WTC11 (cell line): ENCODE measurements around the gene GALNT16. TPM values are rescaled to one million over a fixed set of nuclear protein-coding genes. Genes with fewer than 3 reads are reported as not detected.

Experiments used
- ATAC-seq: fragments of 200-7000 bp; cut with Tn5 transposase; 2 replicates; pipeline ENCODE4 v1.10.0; 2021; ENCODE audit warnings: mild to moderate bottlenecking, moderate library complexity
- CTCF ChIA-PET: fragments of 300-600 bp; sonication (Branson Sonifier 250); formaldehyde crosslinking; loops from one replicate; lab custom pipeline; 2021; ENCODE audit warnings: antibody characterized with exemption; lab: Charles Lee
- POLR2A ChIA-PET: fragments of 350-600 bp; sonication (Branson Sonifier 250); formaldehyde crosslinking; loops from one replicate; lab custom pipeline; 2021; ENCODE audit warnings: antibody characterized with exemption; lab: Charles Lee
- DNase-seq: peaks from one replicate; pipeline ENCODE4 v3.0.0; 2021; ENCODE audit warnings: low spot score
- H3K27ac Mint-ChIP-seq: 2 replicates; pipeline ENCODE4 v1.8.0; 2021; ENCODE audit warnings: mixed read lengths
- H3K27me3 Mint-ChIP-seq: 2 replicates; pipeline ENCODE4 v1.8.0; 2021; ENCODE audit warnings: low read depth, mild to moderate bottlenecking, moderate library complexity, mixed read lengths
- H3K36me3 Mint-ChIP-seq: 2 replicates; pipeline ENCODE4 v1.8.0; 2021; ENCODE audit warnings: mixed read lengths
- H3K4me1 Mint-ChIP-seq: 2 replicates; pipeline ENCODE4 v1.8.0; 2022; ENCODE audit warnings: mixed read lengths
- H3K4me3 Mint-ChIP-seq: 2 replicates; pipeline ENCODE4 v1.8.0; 2021; ENCODE audit warnings: mild to moderate bottlenecking, moderate library complexity, mixed read lengths
- H3K9me3 Mint-ChIP-seq: 2 replicates; pipeline ENCODE4 v1.8.0; 2021; ENCODE audit warnings: mixed read lengths
- ETV6 ChIP-seq: sonication (generic); formaldehyde crosslinking; IDR thresholded peaks from 2 replicates; pipeline ENCODE4 v1.8.1; 2022; ENCODE audit warnings: mild to moderate bottlenecking, missing genetic modification reagents
- FOXP1 ChIP-seq: sonication (generic); formaldehyde crosslinking; IDR thresholded peaks from 2 replicates; pipeline ENCODE4 v1.8.0; 2022; ENCODE audit warnings: missing genetic modification reagents, mild to moderate bottlenecking, moderate library complexity, borderline replicate concordance
- GTF2I ChIP-seq: fragments of 250-450 bp; sonication (Bioruptor Pico); conservative IDR thresholded peaks from 2 replicates; pipeline ENCODE4 v1.4.0; 2021; ENCODE audit warnings: mild to moderate bottlenecking
- IRF1 ChIP-seq: sonication (generic); formaldehyde crosslinking; IDR thresholded peaks from 2 replicates; pipeline ENCODE4 v1.8.0; 2023; ENCODE audit warnings: missing genetic modification reagents
- IRF2 ChIP-seq: sonication (generic); formaldehyde crosslinking; IDR thresholded peaks from 2 replicates; pipeline ENCODE4 v1.8.0; 2022; ENCODE audit warnings: low read depth, missing genetic modification reagents, borderline replicate concordance
- MXD4 ChIP-seq: fragments of 250-450 bp; sonication (Bioruptor Pico); IDR thresholded peaks from 2 replicates; pipeline ENCODE4 v1.8.0; 2021; ENCODE audit warnings: mild to moderate bottlenecking, moderate library complexity, borderline replicate concordance
- MYBL2 ChIP-seq: sonication (generic); formaldehyde crosslinking; IDR thresholded peaks from 2 replicates; pipeline ENCODE4 v1.8.1; 2023; ENCODE audit warnings: mild to moderate bottlenecking, moderate library complexity, missing genetic modification reagents
- NR3C1 ChIP-seq: sonication (generic); formaldehyde crosslinking; conservative IDR thresholded peaks from 2 replicates; pipeline ENCODE4 v1.8.1; 2023; ENCODE audit warnings: low read depth, mild to moderate bottlenecking, missing genetic modification reagents
- SMAD3 ChIP-seq: sonication (generic); formaldehyde crosslinking; IDR thresholded peaks from 2 replicates; pipeline ENCODE4 v1.8.0; 2022; ENCODE audit warnings: missing genetic modification reagents, mild to moderate bottlenecking, borderline replicate concordance
- SMAD4 ChIP-seq: sonication (generic); formaldehyde crosslinking; IDR thresholded peaks from 2 replicates; pipeline ENCODE4 v1.8.0; 2022; ENCODE audit warnings: mild to moderate bottlenecking, missing genetic modification reagents
- TEAD1 ChIP-seq: sonication (generic); formaldehyde crosslinking; IDR thresholded peaks from 2 replicates; pipeline ENCODE4 v1.8.0; 2022; ENCODE audit warnings: mild to moderate bottlenecking, missing genetic modification reagents
- ZNF121 ChIP-seq: sonication (generic); formaldehyde crosslinking; IDR thresholded peaks from 2 replicates; pipeline ENCODE4 v1.8.0; 2023; ENCODE audit warnings: missing genetic modification reagents
- ZNF219 ChIP-seq: sonication (generic); formaldehyde crosslinking; IDR thresholded peaks from 2 replicates; pipeline ENCODE4 v1.8.0; 2023; ENCODE audit warnings: missing genetic modification reagents, mild to moderate bottlenecking, borderline replicate concordance
- ZNF232 ChIP-seq: sonication (generic); formaldehyde crosslinking; IDR thresholded peaks from 2 replicates; pipeline ENCODE4 v1.8.0; 2022; ENCODE audit warnings: mild to moderate bottlenecking, missing genetic modification reagents
- ZNF317 ChIP-seq: sonication (generic); formaldehyde crosslinking; IDR thresholded peaks from 2 replicates; pipeline ENCODE4 v1.8.1; 2023; ENCODE audit warnings: low read depth, mild to moderate bottlenecking, moderate library complexity, missing genetic modification reagents, borderline replicate concordance
- total RNA-seq: library from RNA; stranded (reverse); gene quantifications from 3 replicates; pipeline ENCODE4 v1.2.3, GENCODE V29; 2021
- TF ChIP-seq, protein P1 (sequence below): sonication (generic); formaldehyde crosslinking; IDR thresholded peaks from 2 replicates; pipeline ENCODE4 v1.8.0; 2023; ENCODE audit warnings: mild to moderate bottlenecking, missing genetic modification reagents
- TF ChIP-seq, protein P2 (sequence below): sonication (generic); formaldehyde crosslinking; IDR thresholded peaks from 2 replicates; pipeline ENCODE4 v1.8.0; 2023; ENCODE audit warnings: missing genetic modification reagents, mild to moderate bottlenecking, borderline replicate concordance
- TF ChIP-seq, protein P3 (sequence below): fragments of 250-450 bp; sonication (Bioruptor Pico); IDR thresholded peaks from 2 replicates; pipeline ENCODE4 v1.9.0; 2021; ENCODE audit warnings: mild to moderate bottlenecking
- TF ChIP-seq, protein P4 (sequence below): sonication (generic); formaldehyde crosslinking; IDR thresholded peaks from 2 replicates; pipeline ENCODE4 v1.8.1; 2022; ENCODE audit warnings: missing genetic modification reagents, borderline replicate concordance
- TF ChIP-seq, protein P5 (sequence below): sonication (generic); formaldehyde crosslinking; IDR thresholded peaks from 2 replicates; pipeline ENCODE4 v1.8.1; 2022; ENCODE audit warnings: mild to moderate bottlenecking, missing genetic modification reagents, moderate library complexity, borderline replicate concordance
- TF ChIP-seq, protein P6 (sequence below): fragments of 200-600 bp; IDR thresholded peaks from 2 replicates; pipeline ENCODE4 v1.8.0; 2022; ENCODE audit warnings: antibody characterized with exemption

GALNT16 gene
- total RNA-seq, 1 experiment from 2014 or later, result 4.5 TPM

DNA sequence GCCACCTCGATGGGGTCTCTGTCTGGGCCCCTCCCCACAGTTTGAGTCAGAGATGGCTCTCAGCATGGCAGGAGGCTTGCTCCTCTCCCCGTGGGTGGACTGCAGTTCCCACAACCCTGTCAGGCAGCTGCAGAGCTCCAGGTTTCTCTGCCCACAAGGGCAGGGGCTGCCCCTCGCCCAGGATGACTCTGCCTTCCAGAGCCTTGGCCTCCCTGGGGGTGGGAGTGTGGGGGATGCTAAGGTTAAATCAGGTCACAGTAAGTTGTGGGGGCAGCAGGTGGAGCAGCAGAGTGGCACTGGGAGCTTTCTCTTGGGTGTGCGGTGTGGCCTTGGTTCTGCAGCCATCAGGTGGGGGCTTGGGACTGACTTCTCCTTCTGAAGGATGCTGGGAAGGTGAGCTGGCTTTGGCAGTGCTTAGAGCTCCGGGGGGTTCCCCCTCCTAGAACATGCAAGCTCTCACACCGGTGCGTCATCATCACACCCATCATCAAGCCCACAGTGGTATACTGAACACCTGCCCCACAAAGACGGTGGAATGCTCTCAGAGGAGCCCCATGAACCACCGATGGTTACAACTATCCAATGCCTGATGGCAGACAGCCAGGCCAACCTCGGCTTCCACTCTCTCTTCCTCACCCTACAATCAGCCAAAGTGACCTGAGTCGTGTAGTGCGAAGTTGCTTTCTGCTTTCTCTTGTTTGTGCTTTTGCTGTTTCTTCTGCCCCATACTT is 98.4 kb downstream of the GALNT16 start:
- ATAC-seq (no peak), DNase-seq (no peak)
- Mint-ChIP-seq H3K36me3 (no peaks in the 10 kb centered on the region), H3K4me1 (no peaks in the 10 kb centered on the region), H3K27me3 (no peaks in the 10 kb centered on the region), H3K4me3 (no peak overlapping the region), H3K27ac (no peak overlapping the region), H3K9me3 (no peaks in the 10 kb centered on the region)
- TF ChIP-seq IRF1 (no peak), ZNF219 (no peak), MYBL2 (CRISPR knock-in tag) (no peak), NR3C1 (CRISPR knock-in tag) (no peak), SMAD4 (CRISPR knock-in tag) (no peak), TEAD1 (CRISPR knock-in tag) (no peak)
- TF ChIP-seq, protein P1, sequence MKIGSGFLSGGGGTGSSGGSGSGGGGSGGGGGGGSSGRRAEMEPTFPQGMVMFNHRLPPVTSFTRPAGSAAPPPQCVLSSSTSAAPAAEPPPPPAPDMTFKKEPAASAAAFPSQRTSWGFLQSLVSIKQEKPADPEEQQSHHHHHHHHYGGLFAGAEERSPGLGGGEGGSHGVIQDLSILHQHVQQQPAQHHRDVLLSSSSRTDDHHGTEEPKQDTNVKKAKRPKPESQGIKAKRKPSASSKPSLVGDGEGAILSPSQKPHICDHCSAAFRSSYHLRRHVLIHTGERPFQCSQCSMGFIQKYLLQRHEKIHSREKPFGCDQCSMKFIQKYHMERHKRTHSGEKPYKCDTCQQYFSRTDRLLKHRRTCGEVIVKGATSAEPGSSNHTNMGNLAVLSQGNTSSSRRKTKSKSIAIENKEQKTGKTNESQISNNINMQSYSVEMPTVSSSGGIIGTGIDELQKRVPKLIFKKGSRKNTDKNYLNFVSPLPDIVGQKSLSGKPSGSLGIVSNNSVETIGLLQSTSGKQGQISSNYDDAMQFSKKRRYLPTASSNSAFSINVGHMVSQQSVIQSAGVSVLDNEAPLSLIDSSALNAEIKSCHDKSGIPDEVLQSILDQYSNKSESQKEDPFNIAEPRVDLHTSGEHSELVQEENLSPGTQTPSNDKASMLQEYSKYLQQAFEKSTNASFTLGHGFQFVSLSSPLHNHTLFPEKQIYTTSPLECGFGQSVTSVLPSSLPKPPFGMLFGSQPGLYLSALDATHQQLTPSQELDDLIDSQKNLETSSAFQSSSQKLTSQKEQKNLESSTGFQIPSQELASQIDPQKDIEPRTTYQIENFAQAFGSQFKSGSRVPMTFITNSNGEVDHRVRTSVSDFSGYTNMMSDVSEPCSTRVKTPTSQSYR (CRISPR knock-in tag), result no peak
- TF ChIP-seq, protein P2, sequence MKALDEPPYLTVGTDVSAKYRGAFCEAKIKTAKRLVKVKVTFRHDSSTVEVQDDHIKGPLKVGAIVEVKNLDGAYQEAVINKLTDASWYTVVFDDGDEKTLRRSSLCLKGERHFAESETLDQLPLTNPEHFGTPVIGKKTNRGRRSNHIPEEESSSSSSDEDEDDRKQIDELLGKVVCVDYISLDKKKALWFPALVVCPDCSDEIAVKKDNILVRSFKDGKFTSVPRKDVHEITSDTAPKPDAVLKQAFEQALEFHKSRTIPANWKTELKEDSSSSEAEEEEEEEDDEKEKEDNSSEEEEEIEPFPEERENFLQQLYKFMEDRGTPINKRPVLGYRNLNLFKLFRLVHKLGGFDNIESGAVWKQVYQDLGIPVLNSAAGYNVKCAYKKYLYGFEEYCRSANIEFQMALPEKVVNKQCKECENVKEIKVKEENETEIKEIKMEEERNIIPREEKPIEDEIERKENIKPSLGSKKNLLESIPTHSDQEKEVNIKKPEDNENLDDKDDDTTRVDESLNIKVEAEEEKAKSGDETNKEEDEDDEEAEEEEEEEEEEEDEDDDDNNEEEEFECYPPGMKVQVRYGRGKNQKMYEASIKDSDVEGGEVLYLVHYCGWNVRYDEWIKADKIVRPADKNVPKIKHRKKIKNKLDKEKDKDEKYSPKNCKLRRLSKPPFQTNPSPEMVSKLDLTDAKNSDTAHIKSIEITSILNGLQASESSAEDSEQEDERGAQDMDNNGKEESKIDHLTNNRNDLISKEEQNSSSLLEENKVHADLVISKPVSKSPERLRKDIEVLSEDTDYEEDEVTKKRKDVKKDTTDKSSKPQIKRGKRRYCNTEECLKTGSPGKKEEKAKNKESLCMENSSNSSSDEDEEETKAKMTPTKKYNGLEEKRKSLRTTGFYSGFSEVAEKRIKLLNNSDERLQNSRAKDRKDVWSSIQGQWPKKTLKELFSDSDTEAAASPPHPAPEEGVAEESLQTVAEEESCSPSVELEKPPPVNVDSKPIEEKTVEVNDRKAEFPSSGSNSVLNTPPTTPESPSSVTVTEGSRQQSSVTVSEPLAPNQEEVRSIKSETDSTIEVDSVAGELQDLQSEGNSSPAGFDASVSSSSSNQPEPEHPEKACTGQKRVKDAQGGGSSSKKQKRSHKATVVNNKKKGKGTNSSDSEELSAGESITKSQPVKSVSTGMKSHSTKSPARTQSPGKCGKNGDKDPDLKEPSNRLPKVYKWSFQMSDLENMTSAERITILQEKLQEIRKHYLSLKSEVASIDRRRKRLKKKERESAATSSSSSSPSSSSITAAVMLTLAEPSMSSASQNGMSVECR (CRISPR knock-in tag), result no peak
- TF ChIP-seq, protein P3, sequence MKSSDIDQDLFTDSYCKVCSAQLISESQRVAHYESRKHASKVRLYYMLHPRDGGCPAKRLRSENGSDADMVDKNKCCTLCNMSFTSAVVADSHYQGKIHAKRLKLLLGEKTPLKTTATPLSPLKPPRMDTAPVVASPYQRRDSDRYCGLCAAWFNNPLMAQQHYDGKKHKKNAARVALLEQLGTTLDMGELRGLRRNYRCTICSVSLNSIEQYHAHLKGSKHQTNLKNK, result no peak
- TF ChIP-seq, protein P4, sequence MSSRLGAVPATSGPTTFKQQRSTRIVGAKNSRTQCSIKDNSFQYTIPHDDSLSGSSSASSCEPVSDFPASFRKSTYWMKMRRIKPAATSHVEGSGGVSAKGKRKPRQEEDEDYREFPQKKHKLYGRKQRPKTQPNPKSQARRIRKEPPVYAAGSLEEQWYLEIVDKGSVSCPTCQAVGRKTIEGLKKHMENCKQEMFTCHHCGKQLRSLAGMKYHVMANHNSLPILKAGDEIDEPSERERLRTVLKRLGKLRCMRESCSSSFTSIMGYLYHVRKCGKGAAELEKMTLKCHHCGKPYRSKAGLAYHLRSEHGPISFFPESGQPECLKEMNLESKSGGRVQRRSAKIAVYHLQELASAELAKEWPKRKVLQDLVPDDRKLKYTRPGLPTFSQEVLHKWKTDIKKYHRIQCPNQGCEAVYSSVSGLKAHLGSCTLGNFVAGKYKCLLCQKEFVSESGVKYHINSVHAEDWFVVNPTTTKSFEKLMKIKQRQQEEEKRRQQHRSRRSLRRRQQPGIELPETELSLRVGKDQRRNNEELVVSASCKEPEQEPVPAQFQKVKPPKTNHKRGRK (CRISPR knock-in tag), result no peak
- TF ChIP-seq, protein P5, sequence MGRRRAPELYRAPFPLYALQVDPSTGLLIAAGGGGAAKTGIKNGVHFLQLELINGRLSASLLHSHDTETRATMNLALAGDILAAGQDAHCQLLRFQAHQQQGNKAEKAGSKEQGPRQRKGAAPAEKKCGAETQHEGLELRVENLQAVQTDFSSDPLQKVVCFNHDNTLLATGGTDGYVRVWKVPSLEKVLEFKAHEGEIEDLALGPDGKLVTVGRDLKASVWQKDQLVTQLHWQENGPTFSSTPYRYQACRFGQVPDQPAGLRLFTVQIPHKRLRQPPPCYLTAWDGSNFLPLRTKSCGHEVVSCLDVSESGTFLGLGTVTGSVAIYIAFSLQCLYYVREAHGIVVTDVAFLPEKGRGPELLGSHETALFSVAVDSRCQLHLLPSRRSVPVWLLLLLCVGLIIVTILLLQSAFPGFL (CRISPR knock-in tag), result no peak
- ChIA-PET POLR2A (no interaction called here), CTCF (interaction anchor here (0.8 to 2.4 kb wide), 5 partner anchors 11 to 115 kb away, joined by 3 to 20 read pairs (median 4); partner anchors contain the start of gene GALNT16)

DNA sequence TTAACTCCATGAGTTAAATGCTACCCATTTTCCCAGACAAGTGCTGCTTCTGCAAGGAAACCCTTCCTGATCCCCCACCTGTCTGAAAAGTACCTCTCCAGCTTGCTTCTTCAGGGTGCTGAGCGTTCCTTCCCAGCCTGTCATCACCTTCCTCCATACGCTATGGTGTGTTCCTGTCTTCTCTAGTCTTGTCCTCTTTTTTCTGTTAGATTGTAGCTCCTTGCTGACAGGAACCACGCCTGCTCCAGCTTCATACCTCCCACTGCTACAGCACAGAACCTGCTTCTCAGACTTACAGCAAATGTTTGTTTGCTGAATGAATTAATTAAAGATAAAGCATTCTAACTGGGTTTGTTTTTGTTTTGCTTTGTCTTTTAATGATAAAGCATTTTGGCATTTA is 99.0 kb downstream of the GALNT16 start:
- TF ChIP-seq SMAD3 (CRISPR knock-in tag), result no peak
- TF ChIP-seq IRF2 (CRISPR knock-in tag), result no peak
- TF ChIP-seq, protein P6, sequence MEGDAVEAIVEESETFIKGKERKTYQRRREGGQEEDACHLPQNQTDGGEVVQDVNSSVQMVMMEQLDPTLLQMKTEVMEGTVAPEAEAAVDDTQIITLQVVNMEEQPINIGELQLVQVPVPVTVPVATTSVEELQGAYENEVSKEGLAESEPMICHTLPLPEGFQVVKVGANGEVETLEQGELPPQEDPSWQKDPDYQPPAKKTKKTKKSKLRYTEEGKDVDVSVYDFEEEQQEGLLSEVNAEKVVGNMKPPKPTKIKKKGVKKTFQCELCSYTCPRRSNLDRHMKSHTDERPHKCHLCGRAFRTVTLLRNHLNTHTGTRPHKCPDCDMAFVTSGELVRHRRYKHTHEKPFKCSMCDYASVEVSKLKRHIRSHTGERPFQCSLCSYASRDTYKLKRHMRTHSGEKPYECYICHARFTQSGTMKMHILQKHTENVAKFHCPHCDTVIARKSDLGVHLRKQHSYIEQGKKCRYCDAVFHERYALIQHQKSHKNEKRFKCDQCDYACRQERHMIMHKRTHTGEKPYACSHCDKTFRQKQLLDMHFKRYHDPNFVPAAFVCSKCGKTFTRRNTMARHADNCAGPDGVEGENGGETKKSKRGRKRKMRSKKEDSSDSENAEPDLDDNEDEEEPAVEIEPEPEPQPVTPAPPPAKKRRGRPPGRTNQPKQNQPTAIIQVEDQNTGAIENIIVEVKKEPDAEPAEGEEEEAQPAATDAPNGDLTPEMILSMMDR, result no peak
- no peak for TF ChIP-seq FOXP1 (CRISPR knock-in tag)
- no peak for TF ChIP-seq MXD4 (CRISPR knock-in tag)
- no peak for TF ChIP-seq ETV6
- no peak for TF ChIP-seq ZNF232 (CRISPR knock-in tag)
- TF ChIP-seq NR3C1 (CRISPR knock-in tag), result no peak
- no peak for TF ChIP-seq ZNF121 (CRISPR knock-in tag)
- no peak for TF ChIP-seq ZNF317 (CRISPR knock-in tag)
- TF ChIP-seq GTF2I (CRISPR knock-in tag), result no peak
- no peak for TF ChIP-seq MYBL2 (CRISPR knock-in tag)
- H3K9me3 Mint-ChIP-seq, result no peaks in the 10 kb centered on the region
- H3K36me3 Mint-ChIP-seq, result no peaks in the 10 kb centered on the region
- no peak overlapping the region for H3K27ac Mint-ChIP-seq
- H3K4me1 Mint-ChIP-seq, result no peaks in the 10 kb centered on the region
- ATAC-seq (no peak), DNase-seq (no peak)
- H3K4me3 Mint-ChIP-seq, result no peak overlapping the region
- CTCF ChIA-PET, result interaction anchor here (0.8 to 1.6 kb wide), 3 partner anchors 12 to 116 kb away, joined by 3 to 7 read pairs (median 4); partner anchors contain the start of gene GALNT16
- no peaks in the 10 kb centered on the region for H3K27me3 Mint-ChIP-seq
- POLR2A ChIA-PET, result no interaction called here
